HCEC 1CT (cell line): ENCODE results near the gene ZNF341.
"Not testable (repeated sequence)": the region's sequence is repeated elsewhere in the genome, so short reads cannot be mapped to it uniquely, and the experiment has no call there.

Source experiments
- DNase-seq: peaks from one replicate; pipeline ENCODE4 v3.0.0-alpha.2; 2017

ZNF341 gene

DNA sequence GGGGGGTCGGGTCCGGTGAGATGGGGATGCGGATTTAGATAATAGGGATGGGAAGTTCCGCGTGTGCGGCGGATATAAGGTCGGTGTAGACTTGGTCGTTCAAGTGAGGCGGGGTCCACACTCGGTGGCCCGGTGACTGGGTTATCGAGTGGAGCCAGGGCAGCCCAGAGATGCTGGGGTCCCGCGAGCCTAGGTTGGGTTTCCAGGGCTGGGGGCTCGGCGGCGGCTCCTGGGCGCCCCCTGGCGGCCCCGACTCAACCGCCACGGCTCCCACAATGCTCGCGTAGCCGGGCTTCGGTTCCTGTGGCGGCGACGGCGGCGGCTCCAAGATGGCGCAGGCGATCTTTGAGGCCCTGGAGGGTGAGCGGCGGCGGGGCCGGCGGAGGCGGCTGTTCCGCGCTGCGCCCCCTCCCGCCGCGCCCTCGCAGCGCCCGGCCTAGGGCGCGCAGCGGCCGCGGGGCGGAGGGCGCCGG lies at the start of gene ZNF341:
TSS of gene ZNF341 (plus strand) at position 304 of the 473 bp plus-strand sequence. CDS start at position 330, 26 bp downstream.
- peak; percentile 82 for DNase-seq

DNA sequence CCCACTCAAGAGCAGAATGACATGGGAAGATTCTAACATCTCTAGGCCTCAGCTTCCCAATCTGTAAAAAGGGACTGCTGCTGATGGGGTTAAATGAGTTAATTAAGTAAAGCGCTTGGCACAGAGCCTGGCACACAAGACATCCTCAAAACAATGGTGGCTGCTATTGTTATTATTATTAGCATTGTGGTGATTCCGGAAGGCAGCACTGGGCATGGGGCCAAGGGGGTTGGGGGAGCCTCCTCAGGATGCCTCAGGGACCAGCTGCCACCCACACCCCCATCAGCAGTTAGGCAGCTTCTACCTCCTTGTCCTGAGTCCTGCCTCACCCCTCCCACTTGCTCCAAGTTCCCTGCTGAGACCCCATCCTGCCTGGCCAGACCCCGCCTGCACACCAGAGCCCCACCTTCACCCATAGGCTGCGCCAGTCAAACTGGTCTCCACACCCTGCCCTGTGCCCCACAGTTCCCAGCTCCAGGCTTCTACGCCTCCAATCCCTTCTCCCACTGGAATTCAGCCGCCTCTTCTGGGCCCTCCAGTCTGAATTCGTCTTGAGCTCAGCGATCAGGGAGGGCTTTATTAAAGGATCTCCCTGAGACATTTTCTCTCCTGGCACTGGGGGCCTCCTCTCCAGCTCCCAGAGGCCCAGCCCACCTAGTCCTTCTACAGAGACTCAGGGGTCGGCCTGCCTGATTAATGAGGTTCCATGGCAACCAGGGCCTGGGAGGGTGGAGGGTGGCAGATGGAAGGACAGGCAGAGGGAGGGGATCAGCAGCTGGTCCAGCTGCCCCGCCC lies 47.1 kb upstream of the ZNF341 start:
- DNase-seq, result no peak

GRCh38 chr20:33685328-33686099 lies 46.3 kb upstream of the ZNF341 start:
- DNase-seq, result peak; percentile 37

GRCh38 chr20:33686100-33686983 lies 45.5 kb upstream of the ZNF341 start, which contains the start of gene E2F1:
Gene E2F1, minus strand, starts transcription at chr20:33686385. Its CDS starts 121 bp downstream, at chr20:33686264.
- peak; percentile 93 for DNase-seq

- DNase-seq, result no peak
Measured at GRCh38 chr20:33686984-33687366, 44.8 kb upstream of the ZNF341 start.

GRCh38 chr20:33687370-33687915 lies 44.4 kb upstream of the ZNF341 start:
- DNase-seq, result no peak

DNA sequence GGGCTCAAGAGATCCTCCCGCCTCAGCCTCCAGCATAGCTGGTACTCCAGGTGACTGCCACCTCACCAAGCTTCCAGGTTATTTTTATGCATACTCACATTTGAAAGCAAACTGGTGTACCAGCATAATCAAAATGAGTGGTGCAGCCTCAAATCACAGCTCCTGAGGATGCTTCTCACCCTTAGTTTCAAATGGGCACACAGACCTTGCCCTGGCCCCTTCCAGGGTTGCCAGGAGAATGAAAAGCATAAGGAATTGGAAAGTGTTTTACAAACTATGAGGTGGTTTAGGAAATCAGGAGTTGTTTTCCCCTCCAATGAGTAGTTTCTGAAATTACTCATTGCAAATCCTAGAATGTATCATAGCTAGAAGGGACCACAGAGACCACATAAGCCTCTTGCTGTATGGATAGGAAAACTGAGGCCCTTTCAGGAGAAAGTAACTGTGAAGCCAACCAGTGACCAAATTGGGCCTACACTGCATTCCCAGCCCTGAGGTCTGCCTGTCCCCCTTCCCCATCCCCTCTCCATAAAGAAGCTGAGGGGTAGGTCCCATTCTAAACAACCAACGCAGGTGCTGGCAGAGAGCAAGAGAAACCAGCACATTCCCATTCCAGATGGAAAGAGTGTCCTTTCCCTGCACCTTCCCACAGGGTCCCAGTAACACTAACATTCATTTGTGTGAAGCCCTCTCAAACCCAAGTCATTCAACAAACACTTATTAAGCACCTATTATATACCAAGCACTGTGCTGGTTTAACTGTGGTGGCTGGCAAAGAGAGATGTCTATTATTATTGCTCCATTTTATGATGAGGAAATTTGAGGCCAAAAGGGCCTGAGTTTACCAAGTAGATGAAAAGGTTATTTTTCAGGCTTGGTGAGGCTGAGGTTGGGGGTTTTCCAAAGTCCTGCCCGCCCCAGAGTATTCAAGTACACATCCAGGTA lies 43.5 kb upstream of the ZNF341 start:
- no peak for DNase-seq

GRCh38 chr20:33688938-33689424 lies 42.8 kb upstream of the ZNF341 start:
- no peak for DNase-seq

GRCh38 chr20:33689493-33689892 lies 42.3 kb upstream of the ZNF341 start:
- no peak for DNase-seq

DNA sequence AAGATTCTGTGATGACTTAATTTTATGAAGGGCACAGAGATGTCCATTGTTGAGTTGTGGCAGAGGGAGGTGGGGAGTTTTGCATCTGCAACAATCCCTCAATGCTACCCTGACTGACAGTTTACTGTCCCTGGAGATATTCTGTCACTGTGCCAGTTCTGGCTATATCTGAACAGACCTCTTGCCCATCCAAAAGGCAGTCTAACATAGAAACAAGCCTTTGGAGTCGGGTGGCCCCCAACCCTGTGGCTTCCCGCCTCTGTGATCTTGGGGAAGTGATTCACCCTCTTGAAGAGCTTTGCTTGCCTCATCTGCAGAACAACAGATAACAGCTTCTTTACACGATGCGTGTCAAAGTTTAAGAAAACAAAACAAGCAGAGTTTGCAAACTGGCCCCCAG lies 41.8 kb upstream of the ZNF341 start:
- no peak for DNase-seq

- DNase-seq, result no peak
Measured at GRCh38 chr20:33693289-33693688, 38.5 kb upstream of the ZNF341 start.

DNA sequence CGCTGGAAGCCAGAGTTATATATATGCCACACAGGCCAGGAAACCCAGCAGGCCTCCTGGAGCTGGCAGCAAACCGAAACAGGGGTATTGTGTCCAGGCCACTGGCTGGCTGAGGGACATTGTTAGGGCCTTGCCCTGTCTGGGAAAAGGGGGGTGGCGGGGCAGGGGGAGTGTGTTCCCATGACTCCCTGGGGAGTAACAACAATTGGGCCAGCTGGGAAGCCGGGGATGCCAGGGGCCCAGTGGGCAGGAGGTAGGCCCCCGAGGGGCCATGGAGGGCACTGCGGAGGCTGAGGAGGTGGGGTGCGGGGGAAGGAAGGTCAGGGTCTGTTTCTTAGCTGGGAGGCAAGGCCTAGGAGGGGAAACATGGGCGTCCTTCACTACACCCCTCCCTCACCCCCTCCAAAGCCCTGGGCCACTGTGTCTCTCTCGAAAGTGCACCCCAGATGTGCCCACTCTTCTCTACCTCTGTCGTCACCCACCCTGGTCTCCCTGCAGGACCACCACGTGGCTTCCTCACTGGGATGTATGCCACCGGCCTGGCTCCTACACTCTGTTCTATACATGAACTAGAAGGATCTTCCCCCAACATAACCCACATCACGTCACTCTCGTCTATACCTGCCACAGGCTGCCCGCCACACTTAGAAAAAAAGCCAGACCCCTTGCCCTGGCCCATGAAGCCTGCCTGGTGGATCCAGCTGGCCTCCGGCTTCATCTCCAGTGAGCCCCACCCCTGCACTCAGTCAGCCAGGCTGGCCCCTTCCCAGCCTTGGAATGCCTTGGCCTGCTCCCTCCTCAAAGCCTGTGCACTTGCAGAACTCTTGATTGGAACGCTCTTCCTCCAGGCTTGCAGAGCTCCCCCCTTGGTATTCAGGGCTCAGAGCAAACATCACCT lies 37.8 kb upstream of the ZNF341 start:
- no peak for DNase-seq

DNA sequence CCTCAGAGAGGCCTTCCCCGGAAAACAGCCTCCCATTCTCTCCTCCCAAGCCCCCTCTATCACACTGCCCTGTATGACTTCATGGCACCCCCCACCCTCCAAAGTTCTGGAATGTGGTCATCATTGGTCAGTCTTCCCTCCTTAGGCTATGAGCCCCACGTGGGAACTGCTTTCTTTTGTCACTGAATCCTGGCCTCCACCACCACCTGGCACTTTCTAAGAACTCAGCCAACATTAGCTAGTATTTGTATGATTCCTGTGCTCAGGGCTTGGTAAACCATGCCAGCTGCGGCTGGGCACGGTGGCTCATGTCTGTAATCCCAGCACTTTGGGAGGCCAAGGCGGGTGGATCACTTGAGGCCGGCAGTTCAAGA lies 37.2 kb upstream of the ZNF341 start:
- DNase-seq, result no peak

DNA sequence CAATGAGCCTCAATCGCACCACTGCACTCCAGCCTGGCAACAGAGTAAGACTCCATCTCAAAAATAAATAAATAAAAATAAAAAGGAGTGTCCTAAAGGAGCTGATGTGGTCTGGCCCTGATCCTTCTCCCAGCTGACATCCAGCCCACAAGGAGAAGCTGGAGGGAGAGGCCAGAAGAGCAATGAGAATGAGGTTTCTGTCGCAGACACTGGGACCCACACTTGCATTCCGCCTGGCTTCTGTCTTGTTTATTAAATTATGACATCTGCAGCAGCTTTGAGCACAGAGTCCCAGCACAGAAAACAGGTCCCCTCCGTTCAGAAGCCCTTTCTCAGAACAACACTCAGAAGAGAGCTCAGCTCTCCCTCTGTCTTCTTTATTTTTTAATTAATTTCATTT lies 35.3 kb upstream of the ZNF341 start:
- no peak for DNase-seq

DNA sequence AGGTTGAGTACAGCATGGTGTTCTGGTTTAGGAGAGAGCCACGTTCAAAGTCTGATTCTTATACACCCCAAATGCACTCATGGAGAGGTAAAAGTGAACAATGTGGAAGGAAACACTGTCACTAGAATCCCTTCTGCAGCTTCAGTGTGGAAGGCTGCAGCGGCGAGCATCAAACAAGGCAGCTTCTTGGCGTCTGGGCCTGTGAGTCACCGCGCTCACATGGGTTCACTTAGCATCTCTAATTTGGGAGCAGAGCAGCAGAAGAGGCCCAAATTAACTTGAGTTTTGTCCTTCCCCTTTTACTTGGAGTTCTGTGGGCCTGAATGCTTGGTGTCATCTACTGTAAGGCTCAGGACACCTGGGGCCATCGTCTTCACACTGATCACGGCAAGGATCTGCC lies 34.7 kb upstream of the ZNF341 start:
- DNase-seq, result peak; percentile 25

DNA sequence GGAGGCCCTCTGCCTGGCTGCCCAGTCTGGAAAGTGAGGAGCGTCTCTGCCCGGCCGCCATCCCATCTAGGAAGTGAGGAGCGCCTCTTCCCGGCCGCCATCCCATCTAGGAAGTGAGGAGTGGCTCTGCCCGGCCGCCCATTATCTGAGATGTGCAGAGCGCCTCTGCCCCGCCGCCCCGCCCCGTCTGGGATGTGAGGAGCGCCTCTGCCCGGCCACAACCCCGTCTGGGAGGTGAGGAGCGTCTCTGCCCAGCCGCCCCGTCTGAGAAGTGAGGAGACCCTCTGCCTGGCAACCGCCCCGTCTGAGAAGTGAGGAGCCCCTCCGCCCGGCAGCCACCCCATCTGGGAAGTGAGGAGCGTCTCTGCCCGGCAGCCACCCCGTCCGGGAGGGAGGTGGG lies 32.8 kb upstream of the ZNF341 start:
- DNase-seq, result not testable (repeated sequence)

DNA sequence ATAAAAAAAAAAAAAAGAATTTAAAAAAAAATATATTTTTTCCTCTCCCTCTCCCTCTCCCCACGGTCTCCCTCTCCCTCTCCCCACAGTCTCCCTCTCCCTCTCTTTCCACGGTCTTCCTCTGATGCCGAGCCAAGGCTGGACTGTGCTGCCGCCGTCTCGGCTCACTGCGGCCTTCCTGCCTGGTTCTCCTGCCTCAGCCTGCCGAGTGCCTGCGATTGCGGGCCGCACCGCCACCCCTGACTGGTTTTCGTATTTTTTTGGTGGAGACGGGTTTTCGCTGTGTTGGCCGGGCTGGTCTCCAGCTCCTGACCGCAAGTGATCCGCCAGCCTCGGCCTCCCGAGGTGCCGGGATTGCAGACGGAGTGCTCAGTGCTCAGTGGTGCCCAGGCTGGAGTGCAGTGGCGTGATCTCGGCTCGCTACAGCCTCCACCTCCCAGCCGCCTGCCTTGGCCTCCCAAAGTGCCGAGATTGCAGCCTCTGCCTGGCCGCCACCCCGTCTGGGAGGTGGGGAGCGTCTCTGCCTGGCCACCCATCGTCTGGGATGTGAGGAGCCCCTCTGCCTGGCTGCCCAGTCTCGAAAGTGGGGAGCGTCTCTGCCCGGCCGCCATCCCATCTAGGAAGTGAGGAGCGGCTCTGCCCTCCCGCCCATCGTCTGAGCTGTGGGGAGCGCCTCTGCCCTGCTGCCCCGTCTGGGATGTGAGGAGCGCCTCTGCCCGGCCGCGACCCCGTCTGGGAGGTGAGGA lies 30.9 kb upstream of the ZNF341 start:
- DNase-seq, result not testable (repeated sequence)

DNA sequence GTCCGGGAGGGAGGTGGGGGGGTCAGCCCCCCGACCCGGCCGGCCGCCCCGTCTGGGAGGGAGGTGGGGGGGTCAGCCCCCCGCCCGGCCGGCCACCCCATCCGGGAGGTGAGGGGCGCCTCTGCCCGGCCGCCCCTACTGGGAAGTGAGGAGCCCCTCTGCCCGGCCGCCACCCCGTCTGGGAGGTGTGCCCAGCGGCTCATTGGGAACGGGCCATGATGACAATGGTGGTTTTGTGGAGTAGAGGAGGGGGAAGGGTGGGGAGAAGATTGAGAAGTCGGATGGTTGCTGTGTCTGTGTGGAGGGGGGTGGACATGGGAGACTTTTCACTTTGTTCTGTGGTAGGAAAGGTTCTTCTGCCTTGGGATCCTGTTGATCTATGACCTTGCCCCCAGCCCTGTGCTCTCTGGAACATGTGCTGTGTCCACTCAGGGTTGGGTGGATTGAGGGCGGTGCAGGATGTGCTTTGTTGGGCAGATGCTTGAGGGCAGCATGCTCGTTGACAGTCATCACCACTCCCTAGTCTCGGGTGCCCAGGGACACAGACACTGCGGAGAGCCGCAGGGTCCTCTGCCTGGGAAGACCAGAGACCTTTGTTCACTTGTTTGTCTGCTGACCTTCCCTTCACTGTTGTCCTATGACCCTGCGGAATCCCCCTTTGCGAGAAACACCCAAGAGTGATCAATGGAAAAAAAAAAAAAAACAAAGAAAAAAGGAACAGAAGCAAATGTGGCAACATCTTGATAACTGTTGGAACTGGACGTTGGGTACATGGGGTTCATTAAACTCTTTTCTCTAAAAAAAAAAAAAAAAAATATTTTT lies 30.0 kb upstream of the ZNF341 start:
- DNase-seq, result no peak

DNA sequence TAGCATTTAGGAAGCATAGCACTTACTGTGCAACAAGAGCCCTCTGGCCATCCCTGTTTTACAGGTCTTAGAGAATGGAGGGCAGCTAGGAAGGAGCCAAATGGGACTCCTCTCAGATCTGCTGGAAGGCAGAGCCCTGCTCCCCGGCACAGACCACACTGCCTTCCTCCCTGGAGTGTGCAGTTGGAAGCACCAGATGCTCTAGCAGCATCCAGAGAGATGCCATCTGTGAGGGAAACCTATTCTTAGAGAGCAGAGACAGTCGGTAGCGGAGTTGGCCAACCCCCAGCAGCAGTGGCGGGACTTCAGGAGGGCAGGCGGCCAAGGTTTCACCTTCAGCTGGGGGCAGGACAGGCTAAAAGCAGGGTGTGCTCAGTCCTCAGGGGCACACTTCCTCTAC lies 28.9 kb upstream of the ZNF341 start:
- DNase-seq, result no peak
